ENCODE results near the gene SPTY2D1. TPM values are rescaled to one million over a fixed set of nuclear protein-coding genes. Genes with fewer than 3 reads are reported as not detected.
A peak's percentile ranks its signal among the peaks of the same experiment; 100 is the strongest.
"Not testable (repeated sequence)": the region's sequence is repeated elsewhere in the genome, so short reads cannot be mapped to it uniquely, and the experiment has no call there.

The SPTY2D1 gene, protein sequence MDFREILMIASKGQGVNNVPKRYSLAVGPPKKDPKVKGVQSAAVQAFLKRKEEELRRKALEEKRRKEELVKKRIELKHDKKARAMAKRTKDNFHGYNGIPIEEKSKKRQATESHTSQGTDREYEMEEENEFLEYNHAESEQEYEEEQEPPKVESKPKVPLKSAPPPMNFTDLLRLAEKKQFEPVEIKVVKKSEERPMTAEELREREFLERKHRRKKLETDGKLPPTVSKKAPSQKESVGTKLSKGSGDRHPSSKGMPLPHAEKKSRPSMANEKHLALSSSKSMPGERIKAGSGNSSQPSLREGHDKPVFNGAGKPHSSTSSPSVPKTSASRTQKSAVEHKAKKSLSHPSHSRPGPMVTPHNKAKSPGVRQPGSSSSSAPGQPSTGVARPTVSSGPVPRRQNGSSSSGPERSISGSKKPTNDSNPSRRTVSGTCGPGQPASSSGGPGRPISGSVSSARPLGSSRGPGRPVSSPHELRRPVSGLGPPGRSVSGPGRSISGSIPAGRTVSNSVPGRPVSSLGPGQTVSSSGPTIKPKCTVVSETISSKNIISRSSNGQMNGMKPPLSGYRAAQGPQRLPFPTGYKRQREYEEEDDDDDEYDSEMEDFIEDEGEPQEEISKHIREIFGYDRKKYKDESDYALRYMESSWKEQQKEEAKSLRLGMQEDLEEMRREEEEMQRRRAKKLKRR
- total RNA-seq = 10 to 100 TPM; 18.7 to 23.4 TPM

DNA sequence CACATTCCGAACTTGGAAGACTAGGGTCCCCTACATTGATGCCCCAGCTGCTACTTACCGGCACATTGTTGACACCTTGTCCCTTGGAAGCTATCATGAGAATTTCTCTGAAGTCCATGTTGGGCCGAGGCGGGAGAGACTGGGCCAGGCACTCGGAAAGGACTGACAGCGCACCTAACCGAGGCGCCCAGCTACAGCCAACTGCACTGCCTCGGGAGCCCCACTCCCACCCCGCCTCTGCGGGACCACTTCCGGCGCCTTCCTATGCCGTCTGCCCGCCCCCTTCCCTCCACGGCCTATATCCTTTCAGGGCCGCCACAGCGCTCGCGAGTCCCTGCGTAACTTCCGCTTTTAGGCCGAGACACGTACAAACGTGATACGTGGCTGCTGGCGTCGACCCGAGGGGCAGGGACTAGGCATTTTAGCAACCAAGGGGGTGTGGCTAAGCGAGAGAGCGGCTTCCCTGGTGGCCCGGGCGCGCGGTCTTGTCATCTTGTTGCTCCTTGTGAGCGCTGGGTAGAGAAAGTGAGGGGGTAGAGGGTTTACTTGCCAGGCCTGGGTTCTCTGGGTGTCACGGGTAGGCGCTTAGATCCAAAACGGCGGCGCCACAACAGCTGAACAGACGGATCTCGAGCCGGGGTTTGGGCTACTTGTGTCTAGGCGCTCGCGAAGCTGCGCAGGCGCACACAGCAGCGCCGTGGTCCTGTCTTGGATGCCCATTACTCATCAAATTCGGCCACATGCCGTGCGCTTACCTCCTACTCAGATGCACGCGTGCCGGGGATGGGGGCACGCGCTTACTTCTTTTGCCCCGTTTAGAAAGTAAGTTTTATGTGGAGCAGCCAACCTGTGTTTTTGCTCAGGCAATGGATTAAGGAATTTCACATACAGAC lies at the start of gene SPTY2D1:
SPTY2D1 (minus strand) TSS at position 203 of the 893 bp plus-strand sequence; CDS start at position 118, 85 bp downstream.
- ChIA-PET POLR2A (interaction anchor here (1.2 to 3.8 kb wide), 12 partner anchors 14 to 312 kb away, joined by 3 to 61 read pairs (median 8); partner anchors contain the start of genes GTF2H1, HPS5, LDHA and TSG101), CTCF (interaction anchor here (0.6 to 4.6 kb wide), 10 partner anchors 11 to 519 kb away, joined by 3 to 24 read pairs (median 4); partner anchors contain the start of gene UEVLD)
- Mint-ChIP-seq H3K9me3 (no peaks in the 10 kb centered on the region), H3K27me3 (no peaks in the 10 kb centered on the region), H3K4me1 (ENCODE audit: low read depth) (peaks cover 22% of the 10 kb centered on the region), H3K4me3 (peak within 1 kb of the TSS; percentile 89), H3K36me3 (peaks cover 2% of the 10 kb centered on the region), H3K27ac (peak within 1 kb of the TSS; percentile 99)
- peak; percentile 99 for DNase-seq
- intact Hi-C loops (cut with micrococcal nuclease) = loop anchor here (1.0 to 5.0 kb wide), 12 partner anchors 18 to 1557 kb away; partner anchors contain the start of genes GTF2H1, HPS5, LDHA and RPS13

DNA sequence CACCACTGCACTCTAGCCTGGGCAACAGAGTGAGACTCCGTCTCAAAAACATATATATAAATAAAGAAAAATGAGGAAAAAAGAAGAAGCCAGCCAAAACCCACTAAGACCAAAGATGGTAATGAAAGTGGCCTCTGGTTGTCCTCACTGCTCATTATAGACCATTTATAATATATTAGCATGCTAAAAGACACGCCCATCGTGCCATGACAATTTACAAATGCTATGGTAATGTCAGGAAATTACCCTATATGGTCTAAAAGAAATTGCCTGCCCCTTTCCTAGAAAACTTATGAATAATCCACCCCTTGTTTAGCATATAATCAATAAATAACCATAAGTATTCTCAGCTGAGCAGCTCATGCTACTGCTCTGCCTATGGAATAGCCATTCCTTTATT lies 48.3 kb upstream of the SPTY2D1 start:
- no peaks in the 10 kb centered on the region for H3K9me3 Mint-ChIP-seq
- intact Hi-C loops (cut with micrococcal nuclease) = no loop called here
- H3K4me1 Mint-ChIP-seq (ENCODE audit: low read depth) = no peaks in the 10 kb centered on the region
- H3K36me3 Mint-ChIP-seq = no peaks in the 10 kb centered on the region
- no peak overlapping the region for H3K27ac Mint-ChIP-seq
- H3K27me3 Mint-ChIP-seq = no peaks in the 10 kb centered on the region
- DNase-seq = no peak
- ChIA-PET POLR2A (no interaction called here), CTCF (no interaction called here)
- H3K4me3 Mint-ChIP-seq = no peak overlapping the region

DNA sequence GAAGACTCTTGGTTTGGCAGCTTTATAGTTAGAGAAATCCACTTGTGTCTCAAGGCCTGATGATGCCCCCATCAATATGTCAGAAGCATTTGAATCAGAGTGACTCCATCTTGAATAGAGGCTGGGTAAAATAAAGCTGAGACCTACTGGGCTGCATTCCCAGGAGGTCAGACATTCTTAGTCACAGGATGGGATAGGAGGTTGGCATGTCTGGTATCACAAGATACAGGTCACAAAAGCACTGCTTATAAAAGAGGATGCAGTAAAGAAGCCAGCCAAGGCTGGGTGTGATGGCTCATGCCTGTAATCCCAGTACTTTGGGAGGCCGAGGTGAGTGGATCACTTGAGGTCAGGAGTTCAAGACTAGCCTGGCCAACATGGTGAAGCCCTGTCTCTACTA lies 47.8 kb upstream of the SPTY2D1 start:
- H3K4me1 Mint-ChIP-seq (ENCODE audit: low read depth); H3K9me3 Mint-ChIP-seq; H3K27me3 Mint-ChIP-seq; DNase-seq; intact Hi-C loops (cut with micrococcal nuclease); CTCF ChIA-PET; H3K36me3 Mint-ChIP-seq; H3K4me3 Mint-ChIP-seq; H3K27ac Mint-ChIP-seq; POLR2A ChIA-PET: not testable (repeated sequence)

DNA sequence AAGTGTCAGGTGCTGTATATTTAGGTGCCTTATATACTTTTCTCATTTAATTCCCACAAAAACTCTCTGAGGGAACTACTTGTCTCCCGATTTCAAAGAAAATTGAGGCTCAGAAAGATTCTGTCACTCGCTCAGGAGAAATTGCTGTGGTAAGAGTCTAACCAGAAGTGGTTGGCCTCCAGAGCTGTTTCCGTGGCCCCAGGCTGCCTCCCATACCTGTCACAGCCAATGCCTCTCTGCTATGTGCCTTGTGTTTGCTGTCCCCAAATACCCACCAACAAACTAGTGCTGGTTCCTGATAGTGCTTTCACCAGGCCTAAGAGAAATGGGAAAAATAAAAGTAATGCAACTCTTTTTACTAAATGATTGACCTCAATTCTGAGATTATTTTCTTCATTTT lies 43.4 kb upstream of the SPTY2D1 start:
- CTCF ChIA-PET = no interaction called here
- no peak overlapping the region for H3K27ac Mint-ChIP-seq
- no peaks in the 10 kb centered on the region for H3K36me3 Mint-ChIP-seq
- H3K9me3 Mint-ChIP-seq = no peaks in the 10 kb centered on the region
- intact Hi-C loops (cut with micrococcal nuclease) = no loop called here
- H3K27me3 Mint-ChIP-seq = no peaks in the 10 kb centered on the region
- no peak overlapping the region for H3K4me3 Mint-ChIP-seq
- DNase-seq = no peak
- peaks cover 9% of the 10 kb centered on the region for H3K4me1 Mint-ChIP-seq (ENCODE audit: low read depth)
- POLR2A ChIA-PET = no interaction called here

DNA sequence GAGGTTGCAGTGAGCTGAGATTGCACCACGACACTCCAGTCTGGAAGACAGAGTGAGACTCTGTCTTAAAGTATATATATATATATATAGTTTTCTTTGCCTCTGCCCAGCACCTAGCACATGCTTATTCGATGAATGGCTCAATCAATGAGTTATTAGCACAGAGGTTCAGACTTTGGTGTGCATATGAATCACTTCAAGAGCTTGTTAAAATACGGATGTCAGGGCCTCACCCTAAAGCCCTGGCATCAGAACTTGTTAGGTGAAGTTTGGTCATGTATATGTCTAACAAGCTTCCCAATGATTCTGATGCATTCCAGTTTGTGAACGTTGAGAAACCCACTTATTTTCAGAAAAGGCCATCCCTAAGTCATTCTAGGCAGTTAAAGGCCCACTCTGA lies 42.7 kb upstream of the SPTY2D1 start:
- no peak overlapping the region for H3K4me3 Mint-ChIP-seq
- no peaks in the 10 kb centered on the region for H3K9me3 Mint-ChIP-seq
- POLR2A ChIA-PET = no interaction called here
- H3K4me1 Mint-ChIP-seq (ENCODE audit: low read depth) = peaks cover 14% of the 10 kb centered on the region
- H3K36me3 Mint-ChIP-seq = no peaks in the 10 kb centered on the region
- DNase-seq = no peak
- CTCF ChIA-PET = interaction anchor here (0.7 to 1.1 kb wide), 2 partner anchors 45 to 47 kb away, joined by 3 to 4 read pairs; no protein-coding TSS in a partner anchor
- intact Hi-C loops (cut with micrococcal nuclease) = no loop called here
- H3K27ac Mint-ChIP-seq = no peak overlapping the region
- H3K27me3 Mint-ChIP-seq = no peaks in the 10 kb centered on the region

DNA sequence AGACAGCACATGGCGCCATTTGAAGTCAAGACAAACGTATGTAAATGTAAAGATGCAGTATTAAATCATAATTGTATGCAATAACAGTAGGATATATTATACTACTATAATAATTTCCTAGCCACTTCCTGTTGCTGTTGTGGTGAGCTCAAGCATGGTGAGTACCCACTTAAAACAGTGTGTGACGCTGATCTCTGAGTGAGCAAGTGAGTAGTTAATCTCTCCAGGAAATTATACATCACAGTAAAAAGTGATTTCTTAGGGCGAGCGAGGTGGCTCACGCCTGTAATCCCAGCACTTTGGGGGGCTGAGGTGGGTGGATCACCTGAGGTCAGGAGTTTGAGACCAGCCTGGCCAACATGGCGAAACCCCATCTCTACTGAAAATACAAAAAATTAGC lies 38.1 kb upstream of the SPTY2D1 start:
- H3K27me3 Mint-ChIP-seq, H3K36me3 Mint-ChIP-seq, H3K9me3 Mint-ChIP-seq, POLR2A ChIA-PET: not testable (repeated sequence)
- CTCF ChIA-PET = interaction anchor here (1.0 to 2.0 kb wide), 2 partner anchors 49 to 132 kb away, joined by 4 to 12 read pairs; no protein-coding TSS in a partner anchor
- peaks cover 45% of the 10 kb centered on the region for H3K4me1 Mint-ChIP-seq (ENCODE audit: low read depth)
- peak overlapping the region; percentile 23 for H3K4me3 Mint-ChIP-seq
- peak overlapping the region; percentile 67 for H3K27ac Mint-ChIP-seq
- DNase-seq = peak; percentile 54
- intact Hi-C loops (cut with micrococcal nuclease) = loop anchor here (2.0 to 5.0 kb wide), 2 partner anchors 27 to 50 kb away; partner anchors contain the start of gene TMEM86A

DNA sequence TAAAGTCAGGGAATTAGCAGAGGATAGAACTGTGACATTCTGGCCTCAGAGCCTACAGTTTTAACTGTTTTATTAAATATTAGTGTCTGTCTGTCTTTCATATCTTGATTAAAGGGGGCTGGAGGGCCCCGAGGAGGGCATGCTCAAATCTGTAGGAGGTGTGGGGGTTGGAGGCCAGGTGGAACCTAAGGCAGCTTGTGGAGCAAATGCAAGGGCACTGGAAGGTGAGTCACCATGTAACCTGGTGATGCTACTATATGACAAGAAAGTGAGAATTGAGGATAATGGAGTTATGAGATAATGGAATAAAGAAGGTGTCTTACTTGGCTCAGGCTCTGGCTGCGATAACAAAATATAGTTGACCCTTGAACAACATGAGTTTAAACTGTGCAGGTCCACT lies 37.1 kb upstream of the SPTY2D1 start:
- POLR2A ChIA-PET = interaction anchor here (2.2 kb wide), 1 partner anchor 37 kb away, joined by 6 read pairs; the partner anchor contains the start of gene SPTY2D1
- Mint-ChIP-seq H3K9me3 (no peaks in the 10 kb centered on the region), H3K4me3 (no peak overlapping the region), H3K27ac (peak overlapping the region; percentile 14), H3K36me3 (no peaks in the 10 kb centered on the region), H3K27me3 (no peaks in the 10 kb centered on the region), H3K4me1 (ENCODE audit: low read depth) (peaks cover 45% of the 10 kb centered on the region)
- CTCF ChIA-PET = interaction anchor here (2.0 kb wide), 1 partner anchor 50 kb away, joined by 12 read pairs; no protein-coding TSS in a partner anchor
- DNase-seq = peak; percentile 46
- intact Hi-C loops (cut with micrococcal nuclease) = loop anchor here (5.0 kb wide), 1 partner anchor 51 kb away; no protein-coding TSS in a partner anchor

DNA sequence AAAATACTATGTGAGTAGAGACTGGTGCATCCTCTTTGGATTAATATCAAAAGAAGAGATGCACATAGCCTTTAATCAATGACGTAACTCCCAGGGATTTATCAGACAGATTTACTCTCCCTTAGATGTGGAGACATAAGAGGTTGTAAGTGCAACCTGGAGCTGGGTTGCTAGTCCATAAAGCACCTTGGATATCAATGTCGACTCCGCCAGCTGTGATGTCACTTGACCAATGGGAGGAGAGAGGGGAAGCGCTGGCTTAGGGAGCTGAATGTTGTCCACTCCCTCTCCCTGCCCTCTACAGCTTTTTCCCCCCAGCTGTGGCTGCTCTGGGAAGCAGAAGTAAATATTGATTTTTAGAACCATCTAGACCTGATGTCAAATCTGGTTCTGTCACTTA lies 35.6 kb upstream of the SPTY2D1 start:
- Mint-ChIP-seq H3K9me3 (no peaks in the 10 kb centered on the region), H3K27me3 (no peaks in the 10 kb centered on the region), H3K27ac (no peak overlapping the region), H3K4me3 (no peak overlapping the region), H3K36me3 (no peaks in the 10 kb centered on the region), H3K4me1 (ENCODE audit: low read depth) (peaks cover 54% of the 10 kb centered on the region)
- CTCF ChIA-PET = interaction anchor here (0.6 to 1.2 kb wide), 2 partner anchors 52 to 136 kb away, joined by 3 to 6 read pairs; no protein-coding TSS in a partner anchor
- intact Hi-C loops (cut with micrococcal nuclease) = loop anchor here (1.0 to 5.0 kb wide), 4 partner anchors 35 to 142 kb away; partner anchors contain the start of genes SPTY2D1 and TSG101
- POLR2A ChIA-PET = interaction anchor here (0.7 to 2.2 kb wide), 2 partner anchors 29 to 36 kb away, joined by 3 to 6 read pairs; partner anchors contain the start of gene SPTY2D1
- no peak for DNase-seq

DNA sequence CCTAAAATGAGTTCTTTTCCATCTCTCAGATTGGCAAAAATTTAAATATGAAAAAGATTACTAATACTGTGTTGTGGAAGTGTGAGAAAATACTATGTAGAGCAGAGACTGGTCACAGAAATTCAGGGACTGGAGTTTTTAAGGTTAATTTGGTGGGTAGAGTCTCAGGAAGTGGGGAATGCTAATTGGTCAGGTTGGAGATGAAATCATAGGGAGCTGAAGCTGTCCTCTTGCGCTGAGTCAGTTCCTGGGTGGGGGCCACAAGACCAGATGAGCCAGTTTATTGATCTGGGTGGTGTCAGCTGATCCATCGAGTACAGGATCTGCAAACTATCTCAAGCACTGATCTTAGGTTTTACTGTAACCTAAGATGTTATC lies 35.1 kb upstream of the SPTY2D1 start:
- H3K36me3 Mint-ChIP-seq = no peaks in the 10 kb centered on the region
- CTCF ChIA-PET = interaction anchor here (0.6 to 1.2 kb wide), 2 partner anchors 53 to 136 kb away, joined by 3 to 6 read pairs; no protein-coding TSS in a partner anchor
- H3K9me3 Mint-ChIP-seq = no peaks in the 10 kb centered on the region
- H3K4me1 Mint-ChIP-seq (ENCODE audit: low read depth) = peaks cover 54% of the 10 kb centered on the region
- no peaks in the 10 kb centered on the region for H3K27me3 Mint-ChIP-seq
- H3K27ac Mint-ChIP-seq = peak overlapping the region; percentile 46
- peak; percentile 51 for DNase-seq
- H3K4me3 Mint-ChIP-seq = peak overlapping the region; percentile 9
- POLR2A ChIA-PET = interaction anchor here (0.7 to 2.2 kb wide), 2 partner anchors 29 to 35 kb away, joined by 3 to 6 read pairs; partner anchors contain the start of gene SPTY2D1
- intact Hi-C loops (cut with micrococcal nuclease) = loop anchor here (1.0 to 5.0 kb wide), 3 partner anchors 35 to 142 kb away; partner anchors contain the start of genes SPTY2D1 and TSG101

DNA sequence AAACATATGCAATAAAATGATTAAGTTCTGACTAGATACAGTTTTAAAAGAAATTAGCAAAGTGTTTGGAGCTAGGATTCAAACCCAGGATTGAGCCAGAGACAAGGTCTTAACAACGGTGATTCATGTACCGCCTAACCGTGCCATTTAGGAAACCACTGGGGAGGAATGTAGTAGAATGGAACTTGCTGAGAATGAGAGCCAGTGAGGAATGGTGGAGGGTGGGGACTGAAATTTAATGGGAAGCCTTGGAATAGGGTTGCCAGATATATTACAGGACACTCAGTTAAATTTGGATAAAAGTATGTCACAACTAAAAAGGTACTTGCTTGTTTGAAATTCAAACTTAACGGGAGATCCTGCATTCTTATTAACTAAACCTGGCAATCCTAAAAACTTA lies 34.0 kb upstream of the SPTY2D1 start:
- no peaks in the 10 kb centered on the region for H3K27me3 Mint-ChIP-seq
- no peak overlapping the region for H3K4me3 Mint-ChIP-seq
- H3K36me3 Mint-ChIP-seq = no peaks in the 10 kb centered on the region
- CTCF ChIA-PET = interaction anchor here (0.6 kb wide), 1 partner anchor 424 kb away, joined by 3 read pairs; no protein-coding TSS in a partner anchor
- no peak overlapping the region for H3K27ac Mint-ChIP-seq
- POLR2A ChIA-PET = no interaction called here
- no peaks in the 10 kb centered on the region for H3K9me3 Mint-ChIP-seq
- H3K4me1 Mint-ChIP-seq (ENCODE audit: low read depth) = peaks cover 48% of the 10 kb centered on the region
- DNase-seq = no peak
- intact Hi-C loops (cut with micrococcal nuclease) = loop anchor here (2.0 to 5.0 kb wide), 2 partner anchors 51 to 141 kb away; partner anchors contain the start of gene TSG101

DNA sequence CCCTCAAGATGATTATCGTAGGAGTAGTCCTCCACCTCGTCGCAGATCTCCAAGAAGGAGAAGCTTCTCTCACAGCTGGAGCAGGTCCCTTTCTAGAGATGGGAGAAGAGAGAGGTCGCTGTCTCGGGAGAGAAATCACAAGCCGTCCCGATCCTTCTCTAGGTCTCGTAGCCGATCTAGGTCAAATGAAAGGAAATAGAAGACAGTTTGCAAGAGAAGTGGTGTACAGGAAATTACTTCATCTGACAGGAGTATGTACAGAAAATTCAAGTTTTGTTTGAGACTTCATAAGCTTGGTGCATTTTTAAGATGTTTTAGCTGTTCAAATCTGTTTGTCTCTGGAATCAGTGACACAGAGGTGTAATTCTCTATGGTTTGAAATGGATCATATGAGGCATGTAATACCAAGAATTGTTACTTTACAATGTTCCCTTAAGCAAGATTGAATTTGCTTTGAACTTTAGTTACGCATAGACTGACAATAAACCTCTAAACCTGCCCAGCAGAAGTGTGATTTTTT lies 31.3 kb upstream of the SPTY2D1 start:
- CTCF ChIA-PET = interaction anchor here (0.9 to 1.1 kb wide), 2 partner anchors 13 to 15 kb away, joined by 3 to 6 read pairs; no protein-coding TSS in a partner anchor
- peak overlapping the region; percentile 14 for H3K4me3 Mint-ChIP-seq
- not testable (repeated sequence) for H3K27me3 Mint-ChIP-seq, H3K9me3 Mint-ChIP-seq, H3K36me3 Mint-ChIP-seq, DNase-seq
- peak overlapping the region; percentile 81 for H3K27ac Mint-ChIP-seq
- POLR2A ChIA-PET = interaction anchor here (1.0 kb wide), 1 partner anchor 31 kb away, joined by 3 read pairs; the partner anchor contains the start of gene SPTY2D1
- H3K4me1 Mint-ChIP-seq (ENCODE audit: low read depth) = peaks cover 30% of the 10 kb centered on the region
- intact Hi-C loops (cut with micrococcal nuclease) = loop anchor here (5.0 kb wide), 1 partner anchor 138 kb away; the partner anchor contains the start of gene TSG101
